A549 (cell line): ENCODE data around the gene SYCE1. TPM values are rescaled to one million over a fixed set of nuclear protein-coding genes. Genes with fewer than 3 reads are reported as not detected.

ENCODE experiments used
- ATAC-seq, 2 experiments: fragments of 200-7000 bp in 1 of 2; fragments of >200 bp in 1 of 2; cut with Nextera tagmentation in 1 of 2; cut with Tn5 transposase in 1 of 2; 3 replicates each; pipeline versions ENCODE4 v1.8.0 to v1.9.1; 2018 to 2020; ENCODE audit warnings: mild to moderate bottlenecking in 1 of 2, moderate library complexity in 1 of 2
- CTCF ChIA-PET: fragments of 300-600 bp; sonication (Branson Sonifier 250); formaldehyde crosslinking; extraction: SDS; loops from one replicate; lab custom pipeline; 2021; ENCODE audit warnings: antibody characterized with exemption, inconsistent platforms; lab: Yijun Ruan, JAX
- POLR2A ChIA-PET: fragments of 350-600 bp; formaldehyde crosslinking; extraction: SDS; loops from one replicate; lab custom pipeline; 2021; ENCODE audit warnings: antibody characterized with exemption, inconsistent platforms; lab: Yijun Ruan, JAX
- DNase-seq, 2 experiments: peaks; one replicate each; pipeline versions ENCODE4 v3.0.0 to v3.0.0-alpha.2; 2011 to 2016; ENCODE audit warnings: low read depth in 1 of 2, low spot score in 1 of 2
- FAIRE-seq: peaks from 2 replicates; lab custom pipeline; 2011; peaks lifted over from hg19 to GRCh38; lab: Jason Lieb, UNC
- H3K27ac ChIP-seq, 2 experiments: fragments of >200 bp; sonication (Bioruptor Twin); formaldehyde crosslinking; 3 replicates each; pipeline ENCODE4 v1.5.1; 2016 to 2017
- H3K4me1 ChIP-seq: fragments of >200 bp; sonication (Bioruptor Twin); formaldehyde crosslinking; 3 replicates; pipeline ENCODE4 v1.6.1; 2016
- H3K4me2 ChIP-seq: fragments of >200 bp; sonication (Bioruptor Twin); formaldehyde crosslinking; 3 replicates; pipeline ENCODE4 v1.6.1; 2016
- H3K4me3 ChIP-seq: fragments of >200 bp; sonication (Bioruptor Twin); formaldehyde crosslinking; 3 replicates; pipeline ENCODE4 v1.5.1; 2016
- H3K9me3 ChIP-seq: fragments of >200 bp; sonication (Bioruptor Twin); formaldehyde crosslinking; 3 replicates; pipeline ENCODE4 v1.6.1; 2016
- CEBPB ChIP-seq, 2 experiments: fragments of >200 bp in 1 of 2; sonication (Bioruptor Twin) in 1 of 2; formaldehyde crosslinking in 1 of 2; IDR thresholded peaks; 2 replicates each; pipeline ENCODE4 v1.6.1; 2012 to 2016
- CTCF ChIP-seq: fragments of >200 bp; sonication (Bioruptor Twin); formaldehyde crosslinking; IDR thresholded peaks from 3 replicates; pipeline ENCODE4 v1.5.1; 2016
- EHF ChIP-seq: fragments of 250-450 bp; sonication (Bioruptor Pico); IDR thresholded peaks from 2 replicates; pipeline ENCODE4 v1.5.0; 2020; ENCODE audit warnings: mild to moderate bottlenecking
- EP300 ChIP-seq, 2 experiments: fragments of >200 bp; sonication (Bioruptor Twin); formaldehyde crosslinking; IDR thresholded peaks; 2 replicates in 1 of 2; 3 replicates in 1 of 2; pipeline ENCODE4 v1.6.1; 2016 to 2017
- FOSL2 ChIP-seq, 2 experiments: fragments of 450-650 bp in 1 of 2; fragments of >200 bp in 1 of 2; sonication (Bioruptor Twin) in 1 of 2; formaldehyde crosslinking; IDR thresholded peaks; 2 replicates each; pipeline versions ENCODE4 v1.5.0 to v1.6.1; 2016 to 2020; ENCODE audit warnings: mild to moderate bottlenecking in 1 of 2, moderate library complexity in 1 of 2
- HDAC2 ChIP-seq: fragments of 200-600 bp; sonication (generic); IDR thresholded peaks from 2 replicates; pipeline ENCODE4 v1.6.1; 2016
- HOXA7 ChIP-seq: fragments of 250-450 bp; sonication (Bioruptor Pico); IDR thresholded peaks from 2 replicates; pipeline ENCODE4 v1.5.0; 2020; ENCODE audit warnings: mild to moderate bottlenecking, moderate library complexity
- HOXB13 ChIP-seq: fragments of 250-450 bp; sonication (Bioruptor Pico); IDR thresholded peaks from 2 replicates; pipeline ENCODE4 v1.5.0; 2020; ENCODE audit warnings: low read depth, mild to moderate bottlenecking, moderate library complexity
- JUNB ChIP-seq: fragments of >200 bp; sonication (Bioruptor Twin); formaldehyde crosslinking; IDR thresholded peaks from 2 replicates; pipeline ENCODE4 v1.6.1; 2016
- MAFK ChIP-seq: fragments of 450-650 bp; IDR thresholded peaks from 2 replicates; pipeline ENCODE4 v1.6.1; 2014; ENCODE audit not compliant: partially characterized antibody
- PHF8 ChIP-seq: fragments of 200-600 bp; sonication (generic); IDR thresholded peaks from 2 replicates; pipeline ENCODE4 v1.6.1; 2016; ENCODE audit warnings: low read depth, mild to moderate bottlenecking, antibody characterized with exemption, moderate library complexity, borderline replicate concordance
- POLR2AphosphoS2 ChIP-seq: conservative IDR thresholded peaks from 2 replicates; pipeline ENCODE4 v1.6.1; 2012; ENCODE audit warnings: low read length, improper control_type of control experiment, inconsistent platforms
- REST ChIP-seq: fragments of 200-600 bp; sonication (generic); IDR thresholded peaks from 2 replicates; pipeline ENCODE4 v1.6.1; 2016; ENCODE audit warnings: antibody characterized with exemption, mild to moderate bottlenecking, moderate library complexity
- RFX5 ChIP-seq: fragments of 450-650 bp; IDR thresholded peaks from 2 replicates; pipeline ENCODE4 v1.7.1; 2014; ENCODE audit warnings: antibody characterized with exemption, mild to moderate bottlenecking, moderate library complexity
- RNF2 ChIP-seq: fragments of 200-600 bp; sonication (generic); IDR thresholded peaks from 2 replicates; pipeline ENCODE4 v1.6.1; 2016; ENCODE audit warnings: low read depth, mild to moderate bottlenecking, antibody characterized with exemption, moderate library complexity, borderline replicate concordance
- TFCP2L1 ChIP-seq: fragments of 250-450 bp; sonication (Bioruptor Pico); IDR thresholded peaks from 2 replicates; pipeline ENCODE4 v1.5.0; 2021; ENCODE audit warnings: mild to moderate bottlenecking
- TP53 ChIP-seq: fragments of 250-450 bp; sonication (Bioruptor Pico); IDR thresholded peaks from 2 replicates; pipeline ENCODE4 v1.5.0; 2021; ENCODE audit warnings: mild to moderate bottlenecking, moderate library complexity
- USF2 ChIP-seq: fragments of 450-650 bp; IDR thresholded peaks from 2 replicates; pipeline ENCODE4 v1.6.1; 2014; ENCODE audit warnings: antibody characterized with exemption
- ZC3H11A ChIP-seq: fragments of 450-650 bp; IDR thresholded peaks from 2 replicates; pipeline ENCODE4 v1.6.1; 2014; ENCODE audit warnings: antibody characterized with exemption, mild to moderate bottlenecking
- ZNF302 ChIP-seq: fragments of 250-450 bp; sonication (Bioruptor Pico); IDR thresholded peaks from 2 replicates; pipeline ENCODE4 v1.9.0; 2021; ENCODE audit warnings: inconsistent platforms, mild to moderate bottlenecking, moderate library complexity
- WGBS: methylation state at CpG from one replicate; pipeline ENCODE4 v1.1.6; 2017; ENCODE audit errors: missing lambda C conversion rate; 5-methylcytosine and 5-hydroxymethylcytosine counted together
- polyA plus RNA-seq, 4 experiments: library from polyadenylated mRNA; depleted of rRNA in 3 of 4; stranded (reverse); fragments of >200 nt; fragmentation: RNase III in 1 of 4; extraction: RNeasy Plus Mini Kit Qiagen cat#74134 plus additional on column Dnase treatment in 1 of 4; gene quantifications; 2 replicates in 3 of 4; 3 replicates in 1 of 4; pipeline ENCODE4 v1.2.3, GENCODE V29; 2011 to 2017

The SYCE1 gene
- polyA plus RNA-seq, 2 of the 4 experiments (the other 2 are of a cell fraction) = not detected

- peak; percentile 23 for FAIRE-seq
- no peak overlapping the region for H3K4me2 ChIP-seq
Observed at GRCh38 chr10:133516057-133516456, 49.3 kb downstream of the SYCE1 start.

GRCh38 chr10:133515471-133515870, 49.9 kb downstream of the SYCE1 start:
- peaks cover 15% of the 10 kb centered on the region; the same call in 2 of the 3 replicates for H3K9me3 ChIP-seq
- no peak overlapping the region for H3K4me2 ChIP-seq
- TF ChIP-seq REST (no peak), EP300 (IDR thresholded peaks at IDR 0.05) (no peak), CEBPB (IDR thresholded peaks at IDR 0.05) (no peak), HDAC2 (no peak), RNF2 (no peak), POLR2AphosphoS2 (no peak), ZNF302 (CRISPR knock-in tag) (no peak)
- H3K4me3 ChIP-seq = no peak overlapping the region
- FAIRE-seq (no peak), DNase-seq (no peak), ATAC-seq (no peak)
- H3K27ac ChIP-seq = no peak overlapping the region
- WGBS = 37% methylated on average over 4 of the region's 4 CpGs
- H3K4me1 ChIP-seq = no peaks in the 10 kb centered on the region
- POLR2A ChIA-PET = no interaction called here
- CTCF ChIA-PET = no interaction called here

More at GRCh38 chr10:133516057-133516456, 49.3 kb downstream of the SYCE1 start:
- CTCF ChIA-PET = interaction anchor here (0.7 kb wide), 1 partner anchor 187 kb away, joined by 3 read pairs; no protein-coding TSS in a partner anchor
- Histone ChIP-seq H3K4me1 (0 out of 3 replicates have a peak, but pooled peaks cover 3% of the 10 kb centered on the region), H3K4me3 (no peak overlapping the region), H3K9me3 (peaks cover 17% of the 10 kb centered on the region), H3K27ac (no peak overlapping the region)
- TF ChIP-seq TP53 (CRISPR knock-in tag) = no peak
- TF ChIP-seq JUNB = no peak
- 16% methylated on average over 4 of the region's 4 CpGs for WGBS
- POLR2A ChIA-PET = no interaction called here
- no peak for DNase-seq
- ATAC-seq = no peak

GRCh38 chr10:133511907-133512528, 53.4 kb downstream of the SYCE1 start:
- ChIA-PET CTCF (no interaction called here), POLR2A (no interaction called here)
- Histone ChIP-seq H3K4me3 (no peak overlapping the region), H3K27ac (no peak overlapping the region), H3K4me2 (no peak overlapping the region), H3K9me3 (peaks cover 6% of the 10 kb centered on the region; the same call in 1 of the 3 replicates), H3K4me1 (no peaks in the 10 kb centered on the region)
- ATAC-seq = no peak
- FAIRE-seq = peak; percentile 13
- WGBS = 6% methylated on average over 4 of the region's 4 CpGs
- no peak for DNase-seq
- TF ChIP-seq REST (no peak), TFCP2L1 (CRISPR knock-in tag) (no peak), MAFK (no peak), ZC3H11A (no peak), PHF8 (no peak), USF2 (no peak), HOXA7 (CRISPR knock-in tag) (no peak), HOXB13 (CRISPR knock-in tag) (no peak), FOSL2 (IDR thresholded peaks at IDR 0.05) (no peak), FOSL2 (CRISPR knock-in tag; IDR thresholded peaks at IDR 0.05) (no peak), RFX5 (no peak), CTCF (no peak), EHF (no peak)
